GM21367 (cell line): ENCODE results near the gene DCAF11.
"Not testable (repeated sequence)": the region's sequence is repeated elsewhere in the genome, so short reads cannot be mapped to it uniquely, and the experiment has no call there.

Experiments used
- ATAC-seq: cut with Tn5 transposase; IDR thresholded peaks from one replicate; pipeline ENCODE4 v1.9.1; 2021; ENCODE audit not compliant: unreplicated experiment

DCAF11 gene

GRCh38 chr14:24095271-24096068 is 19.1 kb upstream of the DCAF11 start:
- ATAC-seq, result peak; percentile 69

- ATAC-seq, result no peak
These were observed 17.9 kb upstream of the DCAF11 start for GRCh38 chr14:24096545-24097181.

GRCh38 chr14:24098229-24098926 is 16.2 kb upstream of the DCAF11 start:
- ATAC-seq, result no peak

GRCh38 chr14:24098927-24099813 is 15.4 kb upstream of the DCAF11 start:
- ATAC-seq, result no peak

GRCh38 chr14:24100197-24100981 is 14.2 kb upstream of the DCAF11 start:
- ATAC-seq, result no peak

- no peak for ATAC-seq
These were observed 13.5 kb upstream of the DCAF11 start for GRCh38 chr14:24100982-24101494.

- no peak for ATAC-seq
These were observed 12.1 kb upstream of the DCAF11 start for GRCh38 chr14:24102357-24103048.

GRCh38 chr14:24103451-24103850 is 11.1 kb upstream of the DCAF11 start:
- ATAC-seq, result no peak

GRCh38 chr14:24105609-24106239 is 8.9 kb upstream of the DCAF11 start:
- ATAC-seq, result not testable (repeated sequence)

- no peak for ATAC-seq
These were observed 7.8 kb upstream of the DCAF11 start for GRCh38 chr14:24106672-24107271.

GRCh38 chr14:24108336-24108874 is 6.2 kb upstream of the DCAF11 start:
- no peak for ATAC-seq

- no peak for ATAC-seq
These were observed 4.5 kb upstream of the DCAF11 start for GRCh38 chr14:24110060-24110459.

GRCh38 chr14:24110523-24110922 is 4.1 kb upstream of the DCAF11 start:
- no peak for ATAC-seq

GRCh38 chr14:24113379-24113800 is 1.2 kb upstream of the DCAF11 start:
- ATAC-seq, result no peak

- ATAC-seq, result peak; percentile 29
These were observed 611 bp upstream of the DCAF11 start for GRCh38 chr14:24113801-24114531.

GRCh38 chr14:24115422-24116127 is 998 bp downstream of the DCAF11 start:
- peak; percentile 0 for ATAC-seq
